Measurements from ENCODE around the gene MAP4K1.

- TF ChIP-seq POLR2A (IDR thresholded peaks at IDR 0.05) (no peak), CTCF (IDR thresholded peaks at IDR 0.05 in 4 of 5, conservative IDR thresholded peaks at IDR 0.05 in 1 of 5) (no peak)
Measured at GRCh38 chr19:38561053-38561606, 56.6 kb downstream of the MAP4K1 start.

Measured in gastrocnemius medialis (tissue), 4 donors.